ENCODE data around the gene SUCLA2.

Gene SUCLA2

GRCh38 chr13:48038761-48039160 is 37.7 kb upstream of the SUCLA2 start:
- H3K4me3 ChIP-seq (ENCODE audit: low read depth, low read length), result peak overlapping the region; percentile 87
- TF ChIP-seq, protein P1, sequence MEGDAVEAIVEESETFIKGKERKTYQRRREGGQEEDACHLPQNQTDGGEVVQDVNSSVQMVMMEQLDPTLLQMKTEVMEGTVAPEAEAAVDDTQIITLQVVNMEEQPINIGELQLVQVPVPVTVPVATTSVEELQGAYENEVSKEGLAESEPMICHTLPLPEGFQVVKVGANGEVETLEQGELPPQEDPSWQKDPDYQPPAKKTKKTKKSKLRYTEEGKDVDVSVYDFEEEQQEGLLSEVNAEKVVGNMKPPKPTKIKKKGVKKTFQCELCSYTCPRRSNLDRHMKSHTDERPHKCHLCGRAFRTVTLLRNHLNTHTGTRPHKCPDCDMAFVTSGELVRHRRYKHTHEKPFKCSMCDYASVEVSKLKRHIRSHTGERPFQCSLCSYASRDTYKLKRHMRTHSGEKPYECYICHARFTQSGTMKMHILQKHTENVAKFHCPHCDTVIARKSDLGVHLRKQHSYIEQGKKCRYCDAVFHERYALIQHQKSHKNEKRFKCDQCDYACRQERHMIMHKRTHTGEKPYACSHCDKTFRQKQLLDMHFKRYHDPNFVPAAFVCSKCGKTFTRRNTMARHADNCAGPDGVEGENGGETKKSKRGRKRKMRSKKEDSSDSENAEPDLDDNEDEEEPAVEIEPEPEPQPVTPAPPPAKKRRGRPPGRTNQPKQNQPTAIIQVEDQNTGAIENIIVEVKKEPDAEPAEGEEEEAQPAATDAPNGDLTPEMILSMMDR (IDR thresholded peaks at IDR 0.05; ENCODE audit: control insufficient read depth, extremely low read depth, insufficient read depth), result no peak

GRCh38 chr13:48037346-48038173 is 36.5 kb upstream of the SUCLA2 start, which contains the start of gene NUDT15:
NUDT15 (plus strand) TSS chr13:48037726; CDS start chr13:48037747, 21 bp downstream.
- peak; percentile 88 for DNase-seq (ENCODE audit: low read depth)
- peak within 1 kb of the TSS; percentile 87 for H3K4me3 ChIP-seq (ENCODE audit: low read depth, low read length)
- TF ChIP-seq, protein P1 (IDR thresholded peaks at IDR 0.05; ENCODE audit: control insufficient read depth, extremely low read depth, insufficient read depth), result peak; percentile 92

More at GRCh38 chr13:48038761-48039160, 37.7 kb upstream of the SUCLA2 start:
- no peak for DNase-seq (ENCODE audit: low read depth)

DNA sequence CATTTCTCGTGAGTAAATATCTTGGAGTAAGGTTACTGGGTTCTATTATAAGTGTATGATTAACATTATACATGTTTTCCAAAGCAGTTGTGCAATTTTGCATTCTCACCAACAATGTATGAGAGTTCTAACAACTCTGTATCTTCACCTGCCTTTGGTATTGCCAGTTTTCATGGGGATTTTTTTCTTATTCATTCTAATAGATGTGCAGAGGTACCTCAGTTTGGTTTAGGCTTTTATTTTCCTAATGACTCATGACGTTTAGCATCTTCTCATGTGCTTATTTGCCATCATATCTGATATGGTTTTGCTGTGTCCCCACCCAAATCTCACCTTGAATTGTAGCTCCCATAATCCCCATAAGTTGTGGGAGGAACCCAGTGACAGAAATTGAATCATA is 28.8 kb upstream of the SUCLA2 start:
- H3K4me3 ChIP-seq (ENCODE audit: low read depth, low read length), result no peak overlapping the region
- TF ChIP-seq, protein P1 (IDR thresholded peaks at IDR 0.05; ENCODE audit: control insufficient read depth, extremely low read depth, insufficient read depth), result no peak
- DNase-seq (ENCODE audit: low read depth), result no peak

DNA sequence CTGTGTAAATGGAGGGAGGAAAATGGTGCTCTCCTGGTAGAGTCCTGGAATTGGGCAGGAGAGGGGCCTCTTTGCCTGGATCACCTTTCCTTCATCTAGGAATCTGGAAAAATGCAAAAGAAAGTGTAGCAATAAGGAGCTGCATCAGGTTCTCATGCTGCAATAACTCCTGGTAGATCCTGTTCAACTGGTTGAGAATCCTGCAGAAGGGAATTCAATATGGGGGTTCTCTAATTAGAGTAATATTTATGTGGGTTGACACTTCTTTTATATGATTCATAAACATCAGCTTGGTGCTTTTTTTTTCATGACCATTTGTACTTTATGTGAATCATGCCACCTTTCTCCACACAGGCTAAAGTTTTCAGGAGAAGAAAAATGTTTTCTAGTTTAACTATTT is 27.0 kb upstream of the SUCLA2 start:
- TF ChIP-seq, protein P1 (IDR thresholded peaks at IDR 0.05; ENCODE audit: control insufficient read depth, extremely low read depth, insufficient read depth), result no peak
- H3K4me3 ChIP-seq (ENCODE audit: low read depth, low read length), result no peak overlapping the region
- DNase-seq (ENCODE audit: low read depth), result no peak

DNA sequence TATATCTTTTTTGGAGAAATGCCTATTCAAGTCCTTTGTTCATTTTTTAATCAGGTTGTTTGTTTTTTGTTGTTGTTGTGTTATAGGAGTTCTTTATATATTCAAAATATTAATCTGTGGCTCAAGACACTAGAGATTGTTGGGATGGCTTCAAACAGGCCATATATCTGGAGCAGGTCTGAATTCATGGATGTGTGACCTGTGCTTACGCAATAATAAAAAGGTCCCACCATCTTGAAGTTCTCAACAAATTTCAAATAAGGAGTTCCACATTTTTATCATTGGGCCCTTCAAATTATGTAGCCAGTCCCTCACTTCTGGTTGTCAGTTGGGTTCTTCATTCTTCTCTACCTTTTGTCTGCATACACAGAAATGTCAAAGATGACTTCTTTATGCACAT is 18.7 kb upstream of the SUCLA2 start:
- TF ChIP-seq, protein P1 (IDR thresholded peaks at IDR 0.05; ENCODE audit: control insufficient read depth, extremely low read depth, insufficient read depth), result no peak
- no peak for DNase-seq (ENCODE audit: low read depth)
- no peak overlapping the region for H3K4me3 ChIP-seq (ENCODE audit: low read depth, low read length)

- TF ChIP-seq, protein P1 (IDR thresholded peaks at IDR 0.05; ENCODE audit: control insufficient read depth, extremely low read depth, insufficient read depth), result no peak
- no peak overlapping the region for H3K4me3 ChIP-seq (ENCODE audit: low read depth, low read length)
- DNase-seq (ENCODE audit: low read depth), result peak; percentile 46
These were observed 17.6 kb upstream of the SUCLA2 start for GRCh38 chr13:48018637-48019036.

Data from LNCaP clone FGC (cell line).